CD1c-positive myeloid dendritic cell (primary cell): Measurements from ENCODE around the gene MAN1C1.

Source experiments
- DNase-seq: peaks from one replicate; pipeline ENCODE4 v3.0.0-alpha.2; 2016; ENCODE audit errors: extremely low spot score

Gene MAN1C1

GRCh38 chr1:25803368-25803767 is 186.8 kb downstream of the MAN1C1 start:
- DNase-seq, result no peak

DNA sequence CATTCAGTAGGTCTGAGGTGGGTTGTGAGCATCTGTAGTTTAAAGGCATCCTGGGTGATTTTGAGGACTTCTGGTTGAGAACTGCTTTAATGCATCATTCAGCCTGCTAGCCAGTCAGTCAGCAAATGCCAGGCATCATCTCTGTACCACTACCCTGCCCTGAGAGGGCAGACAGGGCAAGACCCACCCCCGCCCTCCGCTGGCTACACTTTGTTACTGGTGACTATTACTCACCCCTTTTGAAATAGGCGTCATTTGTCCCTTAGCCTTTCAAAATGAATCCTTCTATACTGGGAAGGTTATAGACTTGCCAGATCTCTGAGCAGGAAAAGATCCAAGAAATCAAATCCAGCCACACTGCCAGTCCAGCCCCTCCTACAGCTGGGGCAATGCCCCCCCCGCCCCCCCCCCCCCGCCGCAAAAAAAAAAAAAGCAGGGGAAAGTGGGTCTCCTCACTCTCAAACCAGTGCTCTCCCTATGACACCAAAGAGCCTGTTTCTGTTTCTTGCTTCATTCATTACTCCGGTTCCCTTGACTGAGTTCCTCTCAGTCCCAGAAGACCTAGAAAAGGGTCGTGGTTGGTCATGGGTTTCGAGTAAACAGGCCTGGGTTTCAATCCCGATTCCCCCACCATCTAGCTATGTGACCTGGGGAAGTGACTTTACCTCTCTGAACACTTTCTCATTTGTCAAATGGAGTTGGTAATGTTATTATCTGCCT is 187.8 kb downstream of the MAN1C1 start:
- peak; percentile 67 for DNase-seq

DNA sequence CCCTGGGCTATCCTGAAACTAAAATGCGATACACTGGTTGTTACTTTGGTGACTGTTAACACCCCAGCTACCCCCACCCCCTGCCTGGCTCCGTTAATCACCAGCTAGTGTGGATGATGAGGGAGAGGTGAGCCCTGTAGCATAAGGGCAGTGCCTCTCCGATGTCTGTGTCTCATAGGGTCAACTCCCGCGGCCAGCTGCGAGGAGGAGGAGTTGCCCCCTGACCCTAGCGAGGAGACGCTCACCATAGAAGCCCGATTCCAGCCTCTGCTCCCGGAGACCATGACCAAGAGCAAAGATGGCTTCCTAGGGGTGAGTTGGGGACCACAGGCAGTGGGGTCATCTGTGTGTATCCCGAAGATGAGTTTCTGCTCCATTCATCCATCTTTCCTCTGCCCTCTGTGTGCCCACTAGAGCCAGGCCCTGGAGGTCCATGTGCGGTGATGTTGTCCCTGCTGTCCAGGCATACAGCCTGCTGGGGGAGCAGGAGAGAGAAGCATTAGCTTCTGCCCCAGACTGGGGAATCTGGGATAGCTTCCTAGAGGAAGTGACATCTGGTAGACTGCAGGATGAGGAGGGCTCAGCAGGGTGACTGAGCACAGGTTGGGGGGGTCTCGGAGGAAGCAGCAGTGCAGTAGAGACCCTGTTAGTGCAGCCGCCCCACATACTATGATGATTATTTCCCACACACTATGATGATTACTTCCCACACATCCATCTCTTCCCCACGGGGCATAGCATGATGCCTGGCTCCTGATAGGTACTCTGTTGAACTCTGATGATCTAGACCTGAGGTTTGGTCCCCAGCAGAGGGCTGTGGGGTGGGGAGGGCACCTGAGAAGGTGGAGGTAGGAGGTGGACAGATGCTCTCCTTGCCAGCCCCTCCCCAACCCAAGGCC is 188.6 kb downstream of the MAN1C1 start:
- DNase-seq, result no peak

DNA sequence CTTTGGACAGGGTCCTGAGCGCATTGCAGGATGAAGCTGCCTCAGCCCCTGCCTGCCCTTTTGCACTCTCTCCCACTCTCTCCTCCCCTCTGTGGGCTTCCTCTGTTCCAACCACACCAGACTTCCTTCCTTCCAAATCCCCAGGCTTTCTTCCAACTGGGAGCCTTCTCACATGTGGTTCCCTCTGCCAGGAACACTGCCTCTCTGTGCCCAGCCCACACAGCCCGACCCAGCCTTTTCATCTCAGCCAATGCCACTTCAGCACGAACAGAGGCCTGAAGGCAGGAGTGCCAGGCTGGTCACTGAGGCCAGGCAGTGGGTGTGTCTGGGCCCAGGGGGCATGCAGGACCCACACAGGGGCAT is 189.3 kb downstream of the MAN1C1 start:
- DNase-seq, result peak; percentile 11

GRCh38 chr1:25806418-25806817 is 189.8 kb downstream of the MAN1C1 start:
- DNase-seq, result peak; percentile 21

DNA sequence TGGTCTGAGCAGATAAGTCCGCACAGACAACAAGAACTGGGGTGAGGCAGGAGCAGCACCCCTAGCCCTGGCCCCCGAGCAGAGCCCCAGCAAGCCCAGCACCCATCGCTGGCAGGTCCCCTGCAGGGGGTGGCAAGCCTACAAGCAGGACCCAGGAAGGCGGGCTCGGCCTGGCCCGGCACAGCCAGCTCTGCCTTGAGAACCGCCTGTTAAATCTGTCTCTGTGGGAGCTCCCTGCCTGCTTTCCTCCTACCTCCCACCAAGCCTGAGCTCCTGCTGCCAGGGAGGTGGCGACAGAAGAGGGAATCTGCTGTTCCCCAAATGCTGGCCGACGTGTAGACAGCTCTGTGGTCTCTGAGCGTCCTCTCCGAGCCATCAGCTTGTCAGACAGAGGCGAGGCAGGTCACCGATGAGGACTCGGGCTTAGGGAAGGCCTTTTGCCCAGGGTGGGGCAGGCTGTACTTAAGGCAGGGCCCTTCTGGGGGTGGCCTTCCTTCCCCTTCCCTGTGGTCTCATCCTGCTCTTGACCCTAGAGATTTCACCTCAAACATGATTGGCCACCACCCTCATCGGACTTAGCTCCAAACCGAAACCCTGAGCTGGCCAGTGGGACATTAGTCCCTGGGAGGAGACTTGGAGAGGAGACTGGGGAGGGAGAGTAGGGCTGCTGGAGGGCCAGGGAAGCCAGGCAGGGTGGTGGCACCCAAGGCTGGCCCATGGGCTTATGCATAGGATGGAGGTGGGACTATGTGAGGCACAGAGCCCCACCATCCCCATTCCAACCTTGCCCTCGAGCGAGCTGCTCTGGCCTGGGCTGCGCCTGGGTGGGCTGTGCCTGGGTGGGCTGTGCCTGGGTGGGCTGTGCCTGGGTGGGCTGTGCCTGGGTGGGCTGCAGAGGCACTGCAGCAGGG is 191.1 kb downstream of the MAN1C1 start:
- no peak for DNase-seq

GRCh38 chr1:25808481-25809244 is 192.1 kb downstream of the MAN1C1 start:
- no peak for DNase-seq

DNA sequence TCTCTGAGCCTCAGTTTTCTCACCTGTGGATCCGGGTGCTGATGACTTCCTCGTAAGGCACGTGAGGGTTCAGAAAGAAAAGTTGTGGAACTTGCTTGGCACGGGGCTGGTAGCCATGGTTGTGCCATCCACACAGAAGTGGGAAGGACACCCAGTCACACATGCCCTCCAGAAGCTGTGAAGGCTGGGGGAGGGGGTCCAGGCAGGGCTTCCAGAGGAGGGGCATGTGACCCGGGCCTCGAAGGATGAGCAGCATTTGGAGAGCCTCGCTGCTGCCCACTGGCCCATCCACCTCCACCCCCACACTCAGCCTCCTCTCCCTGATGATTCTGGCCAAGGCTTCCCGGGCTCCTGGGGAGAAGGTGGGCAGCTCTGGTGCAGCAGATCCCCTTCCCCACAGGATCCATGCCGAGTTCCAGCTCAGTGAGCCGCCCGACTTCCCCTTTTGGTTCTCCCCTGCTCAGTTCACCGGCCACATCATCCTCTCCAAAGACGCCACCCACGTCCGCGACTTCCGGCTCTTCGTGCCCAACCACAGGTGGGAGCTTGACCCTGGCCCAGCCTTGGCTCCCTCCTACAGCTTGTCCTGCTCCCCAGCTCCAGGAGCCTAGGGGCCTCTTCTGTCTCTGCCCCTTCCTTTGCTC is 192.8 kb downstream of the MAN1C1 start:
- DNase-seq, result peak; percentile 77

GRCh38 chr1:25809929-25810328 is 193.3 kb downstream of the MAN1C1 start:
- DNase-seq, result no peak

DNA sequence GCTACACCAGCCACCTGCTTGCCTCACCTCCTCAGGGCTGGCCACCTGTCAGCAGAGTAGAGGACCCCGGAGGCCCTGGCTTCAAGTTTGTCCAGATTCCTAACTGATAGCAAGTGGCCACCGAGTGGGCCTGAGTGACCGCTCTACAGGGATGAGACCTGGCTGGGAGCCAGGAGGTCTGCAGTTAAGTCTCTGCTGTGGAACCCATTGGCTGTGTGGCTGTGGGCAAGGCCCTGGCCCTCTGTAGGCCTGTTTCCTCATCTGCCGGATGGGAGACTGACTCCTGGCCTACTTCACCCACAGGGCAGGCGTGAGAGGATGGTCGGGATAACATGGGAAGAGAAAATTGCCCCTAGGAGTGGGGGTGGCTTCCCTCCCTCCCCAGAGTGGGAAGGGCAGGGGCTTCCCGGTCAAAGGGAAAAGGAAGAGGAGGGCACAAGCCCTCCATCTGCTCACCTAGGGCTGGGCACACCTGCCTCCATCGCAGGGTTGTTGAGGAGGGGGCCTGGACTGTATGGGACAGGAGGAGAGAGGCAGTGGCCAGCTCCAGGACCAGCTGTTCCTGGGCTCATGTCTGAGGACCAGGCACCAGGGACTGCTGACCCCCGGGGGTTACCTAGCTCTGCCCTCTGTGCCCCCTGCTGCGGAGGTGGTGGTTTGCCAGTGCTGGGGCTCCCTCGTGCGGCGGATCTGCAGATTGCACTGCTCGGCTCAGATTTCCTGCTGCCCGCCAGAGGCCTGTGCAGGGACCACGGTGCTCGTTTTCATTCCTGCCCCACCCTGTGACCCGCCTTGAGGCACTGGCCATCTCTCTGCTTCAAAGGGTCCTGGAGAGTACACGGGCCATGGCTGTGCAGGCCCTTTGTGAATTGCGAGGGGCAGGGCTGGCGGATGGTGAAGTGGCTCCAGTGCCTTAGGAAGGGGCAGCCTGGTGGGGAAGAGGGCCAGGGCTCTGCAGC is 194.0 kb downstream of the MAN1C1 start:
- DNase-seq, result peak; percentile 75

DNA sequence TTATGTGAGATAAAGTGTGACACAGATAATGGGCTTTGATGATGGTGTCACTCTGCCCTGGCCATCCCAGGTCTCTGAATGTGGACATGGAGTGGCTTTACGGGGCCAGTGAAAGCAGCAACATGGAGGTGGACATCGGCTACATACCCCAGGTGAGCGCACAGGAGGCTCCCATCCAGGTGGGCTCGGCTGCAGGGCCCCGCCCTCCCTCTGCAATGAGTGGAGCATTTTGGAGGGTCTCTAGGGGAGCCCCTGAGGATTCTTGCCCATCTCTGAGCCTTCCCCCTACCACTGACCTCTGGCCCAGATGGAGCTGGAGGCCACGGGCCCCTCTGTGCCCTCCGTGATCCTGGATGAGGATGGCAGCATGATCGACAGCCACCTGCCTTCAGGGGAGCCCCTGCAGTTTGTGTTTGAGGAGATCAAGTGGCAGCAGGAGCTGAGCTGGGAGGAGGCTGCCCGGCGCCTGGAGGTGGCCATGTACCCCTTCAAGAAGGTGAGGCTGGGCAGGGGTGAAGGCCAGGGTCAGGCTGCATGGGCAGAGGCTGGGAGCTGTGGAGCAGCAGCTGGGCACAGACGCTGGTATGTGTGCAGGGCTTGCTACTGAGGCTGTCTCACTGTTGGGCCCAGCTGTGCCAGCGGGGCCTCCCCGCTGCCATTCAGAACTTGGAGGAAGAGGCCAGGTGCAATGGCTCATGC is 194.9 kb downstream of the MAN1C1 start:
- DNase-seq, result no peak

GRCh38 chr1:25813071-25813733 is 196.6 kb downstream of the MAN1C1 start:
- no peak for DNase-seq

DNA sequence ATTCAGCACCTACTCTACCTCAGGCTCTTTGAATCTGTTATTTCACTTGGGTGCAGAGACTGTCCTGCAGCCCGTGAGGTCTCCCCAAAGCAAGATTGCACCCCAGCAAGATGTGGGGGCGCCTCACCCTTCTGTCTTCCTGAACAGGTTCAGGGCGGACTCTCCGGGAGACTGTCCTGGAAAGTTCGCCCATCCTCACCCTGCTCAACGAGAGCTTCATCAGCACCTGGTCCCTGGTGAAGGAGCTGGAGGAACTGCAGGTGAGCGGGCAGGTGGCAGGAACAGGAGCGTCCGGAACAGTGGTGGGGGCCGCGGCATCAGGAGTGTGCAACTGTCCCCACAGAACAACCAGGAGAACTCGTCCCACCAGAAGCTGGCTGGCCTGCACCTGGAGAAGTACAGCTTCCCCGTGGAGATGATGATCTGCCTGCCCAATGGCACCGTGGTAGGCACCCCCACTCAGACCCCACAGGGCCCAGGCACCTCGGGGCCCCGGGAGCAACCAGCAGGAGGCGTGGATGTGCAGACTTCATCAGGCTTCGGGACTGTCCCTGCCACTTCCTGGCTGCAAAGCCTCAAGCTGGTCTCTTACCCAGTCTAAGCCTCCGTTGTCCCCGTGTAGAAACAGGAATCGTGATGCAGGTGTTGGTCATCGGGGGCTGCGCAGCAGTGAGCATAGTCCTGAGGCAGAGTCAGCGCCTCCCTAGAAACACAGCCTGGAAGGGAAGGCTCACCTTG is 197.3 kb downstream of the MAN1C1 start:
- DNase-seq, result no peak

- no peak for DNase-seq
These were observed 198.0 kb downstream of the MAN1C1 start for GRCh38 chr1:25814549-25815087.

GRCh38 chr1:25815208-25816111 is 198.9 kb downstream of the MAN1C1 start:
- DNase-seq, result no peak

DNA sequence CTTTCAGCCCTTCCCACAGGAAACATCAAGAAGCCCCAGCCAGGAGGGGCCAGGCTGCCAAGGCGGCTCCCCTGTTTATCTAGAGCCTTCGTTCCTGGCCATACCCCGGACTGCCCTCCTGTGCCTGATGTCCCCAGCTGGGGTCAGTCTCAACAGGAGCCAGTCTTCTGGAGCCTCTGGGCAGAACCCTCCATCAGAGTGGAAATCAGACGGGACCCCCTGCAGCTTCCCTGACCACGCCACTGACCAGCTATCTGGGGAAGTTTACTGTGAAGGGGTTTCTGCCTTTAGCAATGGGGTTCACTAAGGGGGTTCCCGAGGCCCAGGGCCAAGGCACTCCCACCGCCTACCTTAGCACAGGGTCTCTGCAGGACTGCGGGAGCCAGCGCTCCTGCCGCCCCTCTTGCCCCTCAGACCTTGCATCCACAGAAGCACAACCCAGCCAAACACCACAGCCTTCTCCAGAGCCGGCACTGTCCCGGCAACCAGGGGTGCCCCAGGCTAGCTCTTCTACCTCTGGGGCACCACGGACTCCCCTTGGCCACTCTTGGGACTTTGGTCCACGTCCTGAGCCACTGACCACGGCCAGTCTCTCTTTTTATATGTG is 199.6 kb downstream of the MAN1C1 start:
- DNase-seq, result no peak
